ENCODE measurements around the gene IRF7.

The IRF7 gene

DNA sequence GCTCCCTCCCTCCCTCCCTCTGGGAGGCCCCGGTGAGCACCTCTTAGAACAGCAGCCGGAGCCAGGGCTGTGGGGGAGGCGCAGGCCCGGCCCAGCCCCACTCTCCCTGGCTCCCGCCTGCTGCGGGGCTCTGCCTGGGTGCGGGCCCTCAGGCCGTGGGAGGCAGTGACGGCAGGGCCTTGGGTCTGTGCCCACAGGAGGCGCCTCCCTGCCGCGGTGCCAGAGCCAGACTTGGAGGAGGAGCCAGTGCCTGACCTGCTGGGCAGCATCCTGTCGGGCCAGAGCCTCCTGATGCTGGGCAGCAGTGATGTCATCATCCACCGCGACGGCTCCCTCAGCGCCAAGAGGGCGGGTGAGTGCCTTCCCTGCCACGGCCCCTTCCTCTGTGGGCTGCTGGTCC lies 9.5 kb downstream of the IRF7 start:
- no peak for DNase-seq

DNA sequence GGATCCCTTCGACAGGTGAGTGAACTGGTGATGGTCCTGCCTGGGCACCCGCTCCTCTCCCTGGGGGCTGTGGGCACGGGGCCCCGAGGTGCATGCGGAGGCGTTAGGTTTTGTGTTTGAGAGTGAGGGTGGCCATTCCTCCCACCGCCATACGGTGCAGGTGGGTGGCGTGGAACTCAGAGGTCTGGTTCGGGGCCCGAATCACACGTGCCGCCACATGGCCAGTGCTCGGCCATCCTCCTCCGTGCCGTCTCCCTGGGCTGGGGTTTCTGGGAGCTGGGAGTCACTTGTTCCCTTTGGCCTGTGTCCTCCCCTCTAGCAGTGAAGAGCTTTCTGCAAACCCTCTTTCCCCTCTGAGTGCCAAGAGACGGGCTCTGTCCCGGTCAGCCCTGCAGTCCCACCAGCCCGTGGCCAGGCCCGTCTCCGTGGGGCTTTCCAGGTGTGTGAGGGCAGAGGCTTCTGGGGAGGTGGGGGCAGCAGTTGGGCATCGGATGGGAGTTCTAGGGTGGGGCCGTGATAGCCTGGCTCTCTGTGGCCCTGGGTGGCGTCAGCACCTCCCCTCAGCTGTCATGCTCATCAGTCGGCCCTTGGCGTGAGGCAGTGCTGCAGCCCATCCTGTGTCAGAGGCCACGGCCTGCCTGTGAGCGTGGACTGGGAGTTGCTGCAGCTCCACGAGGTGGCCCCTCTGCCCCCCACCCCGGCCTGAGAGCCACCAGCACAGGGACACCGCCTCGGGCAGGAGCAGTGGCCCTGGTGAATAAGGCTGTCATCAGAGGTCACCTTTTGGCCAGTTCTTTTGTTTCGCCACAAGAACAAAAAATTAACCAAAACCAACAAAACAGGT lies 10.2 kb downstream of the IRF7 start:
- no peak for DNase-seq

DNA sequence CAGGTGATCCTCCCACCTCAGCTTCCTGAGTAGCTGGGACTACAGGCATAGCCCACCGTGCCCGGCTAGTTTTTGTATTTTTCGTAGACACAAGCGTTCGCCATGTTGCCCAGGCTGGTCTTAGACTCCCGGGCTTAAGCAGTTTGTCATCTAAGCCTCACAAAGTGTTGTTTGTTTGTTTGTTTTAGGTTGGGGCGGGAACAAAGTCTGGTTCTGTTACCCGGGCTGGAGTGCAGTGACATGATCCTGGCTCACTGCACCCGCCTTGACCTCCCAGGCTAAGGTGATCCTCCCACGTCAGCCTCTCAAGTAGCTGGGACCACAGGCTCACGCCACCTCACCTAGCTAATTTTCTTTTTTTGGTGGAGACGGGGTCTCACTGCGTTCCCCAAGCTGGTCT lies 12.6 kb downstream of the IRF7 start:
- DNase-seq = no peak

DNA sequence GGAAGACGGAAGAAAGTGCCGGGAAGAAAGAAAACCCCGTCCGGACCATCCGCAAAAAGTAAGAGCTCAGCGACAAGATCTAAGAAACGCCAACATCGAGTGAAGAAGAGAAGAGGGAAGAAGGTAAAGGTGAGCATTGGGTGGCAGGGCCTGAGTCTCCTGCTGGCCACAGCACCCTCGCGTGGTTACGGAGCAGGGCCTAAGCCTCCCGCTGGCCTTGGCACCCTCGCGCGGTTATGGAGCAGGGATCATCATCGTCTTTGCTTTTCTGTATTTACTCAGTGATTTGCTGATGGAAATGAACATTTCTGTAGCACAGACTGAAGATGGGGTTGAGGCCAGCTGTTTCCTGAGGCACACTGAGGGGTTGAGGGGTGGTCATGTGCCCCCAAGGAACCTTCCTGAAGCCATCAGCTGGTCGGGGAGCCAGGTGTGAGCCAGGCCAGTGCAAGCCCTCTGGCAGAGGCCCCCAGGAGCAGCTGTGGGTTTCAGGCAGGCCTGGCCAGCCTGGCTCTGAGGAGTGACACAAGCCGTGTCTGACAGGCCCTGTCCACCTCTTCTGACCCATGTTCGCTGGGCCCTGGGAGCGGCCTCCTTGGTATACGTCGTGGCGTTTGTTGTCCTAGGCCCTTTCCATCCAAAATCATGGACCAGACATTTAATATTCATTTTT lies 14.0 kb downstream of the IRF7 start:
- DNase-seq = no peak

DNA sequence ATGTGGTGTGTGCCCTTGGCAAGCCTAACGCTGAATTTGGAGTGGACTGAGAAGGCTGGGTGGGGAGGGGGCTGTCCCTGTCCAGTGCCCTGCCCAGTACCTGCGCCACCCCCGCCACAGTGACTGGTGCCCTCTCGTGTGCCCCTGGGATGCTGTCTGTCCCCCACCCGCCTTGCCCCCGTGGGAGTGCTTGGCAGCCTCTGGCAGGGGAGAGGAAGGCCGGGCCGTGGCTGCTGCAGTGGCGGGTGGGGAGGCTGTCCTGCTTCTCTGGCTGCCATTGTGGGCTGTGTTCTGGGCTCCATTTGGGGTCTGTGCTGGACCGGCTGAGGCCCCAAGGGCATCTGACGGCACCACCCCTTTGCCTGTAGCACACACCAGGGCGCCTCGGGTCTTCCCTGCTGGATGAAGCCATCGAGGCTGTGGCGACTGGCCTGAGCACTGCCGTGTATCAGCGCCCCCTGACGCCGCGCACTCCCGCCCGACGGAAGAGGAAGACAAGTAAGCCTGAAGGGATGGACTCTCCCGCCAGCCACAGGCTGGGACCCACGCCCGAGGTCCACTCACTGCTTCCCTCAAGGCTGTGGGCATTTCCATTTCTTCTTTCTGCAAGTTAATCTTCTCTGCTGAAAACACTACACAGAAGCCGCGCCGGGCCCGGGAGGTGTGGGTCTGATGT lies 17.6 kb downstream of the IRF7 start:
- DNase-seq = no peak

DNA sequence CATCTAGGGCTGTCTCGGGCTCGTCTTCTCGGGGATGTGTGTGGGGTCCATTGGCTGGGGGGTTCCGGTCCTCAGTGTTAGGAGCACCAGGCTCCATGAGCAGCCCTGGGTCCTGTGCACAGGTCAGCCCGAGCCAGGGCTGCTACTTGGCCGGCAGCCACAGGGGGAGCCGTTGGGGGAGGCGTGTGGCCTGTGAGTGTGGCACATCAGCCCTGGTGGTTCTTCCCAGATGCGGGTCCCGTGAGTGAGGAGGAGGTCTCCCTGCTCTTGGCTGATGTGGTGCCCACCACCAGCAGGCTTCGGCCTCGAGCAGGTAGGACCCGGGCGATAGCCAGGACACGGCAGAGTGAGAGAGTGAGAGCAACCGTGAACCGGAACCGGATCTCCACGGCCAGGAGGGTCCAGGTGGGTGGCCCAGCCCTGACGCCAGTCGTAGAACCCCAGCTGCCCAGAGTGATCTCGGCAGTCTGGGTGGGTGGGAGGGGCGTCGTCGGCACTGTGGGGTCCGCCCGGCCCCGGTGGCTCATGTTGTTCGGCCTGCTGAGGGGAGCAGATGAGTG lies 18.5 kb downstream of the IRF7 start:
- DNase-seq = no peak

DNA sequence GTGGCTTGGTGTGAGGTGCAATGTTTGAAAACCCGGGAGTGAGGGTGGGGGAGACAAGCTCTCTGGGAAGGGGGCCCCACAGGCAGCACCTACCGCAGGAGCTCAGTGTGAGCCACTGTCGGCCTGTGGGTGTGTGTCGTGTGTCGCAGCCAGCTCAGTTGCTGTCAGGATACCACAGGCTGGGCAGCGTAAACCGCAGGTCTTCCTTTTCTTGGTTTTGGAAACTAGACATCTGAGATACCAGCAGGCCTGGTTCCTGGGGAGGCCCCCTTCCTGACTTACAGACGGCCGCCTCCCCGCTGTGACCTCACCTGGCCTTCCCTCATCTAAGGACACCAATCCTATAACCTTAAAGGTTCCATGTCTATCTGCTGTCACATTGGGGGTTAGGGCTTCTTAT lies 19.4 kb downstream of the IRF7 start:
- DNase-seq = no peak

DNA sequence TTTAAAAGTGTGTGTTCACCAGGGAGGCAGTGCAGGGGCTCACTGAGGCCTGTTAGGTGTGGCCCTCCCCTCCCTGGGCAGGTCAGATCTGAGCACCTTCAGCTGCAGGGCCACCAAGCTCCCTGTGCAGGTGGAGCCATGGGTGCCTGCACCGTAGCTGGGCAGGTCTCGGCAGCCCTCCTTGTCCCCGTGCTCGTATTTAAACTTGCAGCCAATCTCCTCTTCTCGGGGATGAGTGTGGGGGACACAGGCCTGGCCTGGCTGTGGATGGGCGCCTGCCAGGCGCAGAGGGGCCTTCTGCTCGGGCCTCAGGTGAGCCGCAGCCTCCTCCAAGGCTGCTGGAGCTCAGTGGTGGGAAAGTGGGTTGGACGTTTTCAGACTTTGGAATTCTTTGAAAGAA lies 20.4 kb downstream of the IRF7 start:
- no peak for DNase-seq

DNA sequence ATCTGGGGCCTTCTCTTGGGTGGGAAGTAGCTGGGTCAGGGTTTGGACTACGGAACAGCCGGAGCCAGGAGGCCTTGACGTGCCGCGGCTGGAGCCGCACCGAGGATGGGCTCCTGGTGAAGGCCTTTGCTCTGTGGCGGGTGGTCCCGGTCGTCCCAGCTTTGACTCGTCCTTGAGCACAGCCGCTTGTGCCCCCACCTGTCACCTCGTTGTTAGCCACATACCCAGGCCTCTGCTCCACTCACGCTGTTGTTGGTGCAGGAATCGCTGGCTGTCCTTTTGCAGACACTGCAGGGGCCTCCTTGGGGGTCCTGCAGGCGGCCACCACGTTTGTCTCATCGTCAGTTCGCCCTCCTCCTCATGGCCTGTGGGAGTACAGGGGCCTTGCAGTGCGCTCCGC lies 22.4 kb downstream of the IRF7 start:
- DNase-seq = no peak

DNA sequence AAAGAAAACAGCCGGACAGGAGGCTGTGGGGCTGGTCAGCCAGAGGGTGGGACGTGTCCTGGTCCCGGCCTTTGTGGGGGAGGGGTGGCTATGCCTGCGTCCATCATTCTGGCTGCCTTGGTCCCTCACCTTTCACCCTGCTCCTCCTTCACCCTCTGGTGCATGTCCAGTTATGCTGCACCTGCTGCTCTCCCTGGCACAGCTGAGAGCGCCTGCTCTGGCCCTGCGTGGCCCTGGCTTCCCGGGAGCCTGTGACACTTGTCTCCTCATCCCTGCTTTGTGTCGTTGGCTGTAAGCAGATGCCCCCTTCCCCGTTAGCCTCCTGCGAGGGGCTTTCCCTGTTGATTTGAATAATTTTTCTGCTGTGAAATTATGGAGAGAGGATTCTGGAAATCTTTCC lies 22.8 kb downstream of the IRF7 start:
- no peak for DNase-seq

DNA sequence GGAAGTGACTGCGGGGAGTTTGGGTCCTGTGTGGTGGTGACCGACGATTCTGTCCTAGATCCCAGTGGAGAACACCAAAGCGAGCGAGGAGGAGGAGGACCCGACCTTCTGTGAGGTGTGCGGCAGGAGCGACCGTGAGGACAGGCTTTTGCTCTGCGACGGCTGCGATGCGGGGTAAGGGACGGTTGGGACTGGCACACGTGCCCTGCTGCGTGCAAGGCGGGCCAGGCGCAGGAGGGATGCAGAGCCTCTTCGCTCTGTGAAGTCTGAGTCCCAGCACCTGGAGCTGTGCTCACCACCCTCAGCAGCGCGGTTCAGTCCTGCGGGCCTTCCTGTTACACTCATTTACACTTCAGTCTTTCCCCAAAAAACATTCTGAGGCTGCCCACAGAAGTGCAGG lies 23.2 kb downstream of the IRF7 start:
- no peak for DNase-seq

DNA sequence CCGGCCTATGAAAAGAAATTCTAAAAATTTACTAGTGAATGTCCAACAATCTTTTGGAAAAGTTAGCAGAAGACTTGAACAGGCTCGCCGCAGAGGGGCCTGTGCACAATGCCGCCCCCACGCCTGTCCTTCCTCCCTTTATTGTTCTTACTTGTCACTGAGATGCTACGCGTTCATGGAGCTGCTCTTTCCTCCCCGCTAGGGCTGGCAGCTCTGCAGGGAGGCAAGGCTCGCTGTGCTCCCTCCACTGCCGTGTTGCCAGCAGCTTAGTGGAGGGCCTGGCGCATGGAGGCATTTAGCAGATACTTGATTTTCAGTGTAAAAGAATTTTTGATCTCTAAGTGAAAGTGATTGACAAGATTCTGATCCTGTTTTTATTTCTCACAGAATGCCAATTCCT lies 24.8 kb downstream of the IRF7 start:
- DNase-seq = no peak

DNA sequence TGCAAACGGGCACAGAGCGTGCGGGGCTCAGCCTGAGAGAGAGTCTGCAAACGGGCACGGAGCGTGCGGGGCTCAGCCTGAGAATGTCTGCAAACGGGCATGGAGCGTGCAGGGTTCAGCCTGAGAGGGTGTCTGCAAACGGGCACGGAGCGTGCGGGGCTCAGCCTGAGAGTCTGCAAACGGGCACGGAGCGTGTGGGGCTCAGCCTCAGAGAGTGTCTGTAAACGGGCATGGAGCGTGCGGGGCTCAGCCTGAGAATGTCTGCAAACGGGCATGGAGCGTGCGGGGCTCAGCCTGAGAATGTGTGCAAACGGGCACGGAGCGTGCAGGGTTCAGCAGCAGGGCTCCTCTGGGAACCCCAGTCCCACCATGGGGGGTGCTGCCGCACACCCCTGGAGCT lies 26.0 kb downstream of the IRF7 start:
- no peak for DNase-seq

DNA sequence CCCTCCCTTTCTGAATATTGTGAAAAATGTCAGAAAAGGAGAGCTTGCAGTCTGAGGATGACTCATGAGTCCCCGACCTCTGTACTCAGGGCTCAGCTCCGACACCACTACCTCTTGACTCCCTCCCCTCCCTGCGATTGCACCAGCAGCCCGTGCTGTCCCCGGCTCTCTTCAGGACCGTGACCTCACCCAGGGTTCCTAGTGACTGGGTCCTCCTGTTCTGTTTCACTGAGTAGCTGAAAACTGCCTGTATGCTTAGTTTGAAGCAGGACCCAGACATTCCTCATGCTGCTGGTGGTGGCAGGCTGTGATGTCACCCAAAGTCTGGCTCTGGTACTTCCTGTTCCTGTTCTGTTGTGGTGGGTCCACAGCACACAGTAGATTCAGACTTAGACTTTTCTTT lies 27.8 kb downstream of the IRF7 start:
- no peak for DNase-seq

DNA sequence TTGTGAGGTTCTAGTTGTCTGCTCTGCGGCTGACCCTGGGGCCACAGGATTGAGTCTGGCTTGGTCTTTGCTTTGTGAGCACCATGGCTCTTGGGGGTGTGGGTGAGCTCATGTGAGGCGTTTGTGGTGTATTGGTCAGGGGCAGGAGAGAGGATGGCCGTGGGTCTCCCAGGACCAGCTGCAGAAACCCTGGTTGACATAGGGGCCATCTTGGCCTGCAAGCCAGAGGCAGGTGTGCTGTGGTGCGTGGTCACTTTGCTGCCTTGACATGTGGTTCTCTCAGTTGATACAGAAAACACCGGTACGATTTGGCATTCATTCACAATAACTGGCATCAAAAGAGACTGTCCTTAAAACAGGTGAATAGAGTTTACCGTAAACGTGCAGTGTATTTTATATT lies 28.2 kb downstream of the IRF7 start:
- DNase-seq = no peak

DNA sequence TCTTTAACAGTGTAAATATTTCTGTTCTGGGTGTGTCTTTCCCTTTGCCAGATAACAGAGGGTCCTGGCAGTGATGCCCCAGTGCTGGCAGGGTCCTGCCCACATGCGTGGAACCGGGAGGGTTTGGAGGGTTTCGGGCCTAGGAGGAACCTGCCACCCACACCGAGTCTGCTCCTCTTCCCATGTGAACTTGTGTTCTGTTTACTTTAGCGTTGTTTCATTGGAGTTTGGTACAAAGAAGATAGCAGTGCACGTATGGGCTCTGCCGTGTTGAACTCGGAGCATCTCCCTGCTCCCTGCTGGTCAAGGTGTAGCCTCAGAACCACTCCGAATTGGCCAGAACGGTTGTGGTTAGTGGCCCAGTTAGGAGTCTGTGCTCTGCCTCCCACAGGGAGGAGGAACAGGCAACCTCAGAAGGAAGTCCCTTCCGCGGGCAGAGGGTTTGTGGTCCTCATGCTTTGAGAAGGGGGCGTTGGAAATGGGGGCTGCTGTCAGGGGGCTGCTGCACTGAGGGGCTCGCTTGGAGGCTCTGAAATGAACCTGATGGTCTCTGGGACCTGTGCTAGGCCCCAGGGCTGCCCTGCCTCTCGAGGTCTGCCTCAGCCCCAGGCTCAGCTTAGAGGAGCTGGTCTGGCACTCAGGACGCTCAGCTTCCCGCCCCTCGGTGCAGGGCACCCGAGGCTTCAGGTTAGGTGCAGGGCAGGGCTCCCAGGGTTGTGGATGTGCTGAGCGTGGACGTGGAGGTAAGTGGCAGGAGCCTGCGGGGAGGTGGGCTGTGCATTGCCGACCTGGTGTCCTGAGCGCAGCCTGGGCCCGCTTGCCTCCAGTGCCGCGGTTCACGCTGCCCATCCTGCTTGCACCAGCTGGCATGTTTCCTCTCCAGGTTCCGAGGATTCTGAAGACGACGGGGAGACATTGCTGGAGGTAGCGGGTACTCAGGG lies 29.1 kb downstream of the IRF7 start:
- DNase-seq = no peak

DNA sequence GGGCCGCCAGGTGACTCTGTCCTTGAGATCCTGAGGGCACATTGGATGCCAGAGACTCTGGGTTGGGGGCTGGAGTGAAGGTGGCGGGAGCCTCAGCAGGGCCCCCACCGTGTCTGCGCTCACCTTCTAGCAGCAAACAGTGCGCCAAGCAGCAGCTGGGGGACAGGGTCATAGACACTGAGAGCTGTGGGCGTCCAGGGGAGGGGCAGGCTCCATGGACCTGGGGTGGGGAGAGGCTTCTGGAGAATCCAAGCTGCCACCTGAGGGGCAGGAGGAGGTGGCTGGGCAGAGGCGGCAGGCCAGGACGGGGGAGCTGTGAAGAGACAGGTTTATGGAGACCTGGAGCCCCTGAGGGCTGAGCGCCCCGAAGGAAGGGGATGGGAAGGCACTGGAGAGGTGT lies 31.5 kb downstream of the IRF7 start:
- no peak for DNase-seq

DNA sequence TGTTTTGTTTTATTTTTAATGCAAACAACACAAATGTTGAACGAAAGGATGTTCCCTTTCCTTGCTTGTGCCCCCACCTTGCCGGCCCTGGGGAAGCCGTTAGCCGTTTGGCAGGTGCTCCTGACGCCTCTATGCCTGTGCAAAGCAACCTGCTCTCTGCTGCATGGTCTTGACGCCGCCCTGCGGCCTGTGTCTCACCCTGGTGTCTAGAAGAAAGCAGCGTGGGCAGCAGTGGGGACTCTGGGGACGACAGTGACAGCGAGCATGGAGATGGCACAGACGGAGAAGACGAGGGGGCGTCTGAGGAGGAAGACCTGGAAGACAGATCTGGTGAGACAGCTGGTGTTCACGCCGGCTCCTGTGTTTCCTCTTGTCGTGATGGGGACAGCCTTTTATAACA lies 34.0 kb downstream of the IRF7 start:
- DNase-seq = no peak

DNA sequence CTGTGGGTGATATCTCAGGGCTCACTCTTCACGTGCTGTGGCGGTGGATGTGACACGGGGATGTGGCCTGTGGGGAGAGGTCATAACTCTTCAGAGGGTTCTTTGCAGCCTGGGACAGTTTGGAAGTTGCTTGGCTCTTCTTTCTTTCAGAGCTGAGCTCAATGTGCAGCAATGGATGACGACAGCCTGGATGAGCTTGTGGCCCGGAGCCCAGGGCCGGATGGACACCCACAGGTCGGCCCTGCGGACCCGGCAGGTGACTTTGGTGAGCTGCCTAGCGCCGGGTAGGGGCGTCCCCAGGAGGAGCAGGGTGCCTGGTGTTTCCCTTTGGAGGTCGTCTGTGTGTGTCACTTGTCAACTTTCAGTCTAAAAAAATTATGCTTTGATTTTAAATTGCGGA lies 34.4 kb downstream of the IRF7 start:
- no peak for DNase-seq

DNA sequence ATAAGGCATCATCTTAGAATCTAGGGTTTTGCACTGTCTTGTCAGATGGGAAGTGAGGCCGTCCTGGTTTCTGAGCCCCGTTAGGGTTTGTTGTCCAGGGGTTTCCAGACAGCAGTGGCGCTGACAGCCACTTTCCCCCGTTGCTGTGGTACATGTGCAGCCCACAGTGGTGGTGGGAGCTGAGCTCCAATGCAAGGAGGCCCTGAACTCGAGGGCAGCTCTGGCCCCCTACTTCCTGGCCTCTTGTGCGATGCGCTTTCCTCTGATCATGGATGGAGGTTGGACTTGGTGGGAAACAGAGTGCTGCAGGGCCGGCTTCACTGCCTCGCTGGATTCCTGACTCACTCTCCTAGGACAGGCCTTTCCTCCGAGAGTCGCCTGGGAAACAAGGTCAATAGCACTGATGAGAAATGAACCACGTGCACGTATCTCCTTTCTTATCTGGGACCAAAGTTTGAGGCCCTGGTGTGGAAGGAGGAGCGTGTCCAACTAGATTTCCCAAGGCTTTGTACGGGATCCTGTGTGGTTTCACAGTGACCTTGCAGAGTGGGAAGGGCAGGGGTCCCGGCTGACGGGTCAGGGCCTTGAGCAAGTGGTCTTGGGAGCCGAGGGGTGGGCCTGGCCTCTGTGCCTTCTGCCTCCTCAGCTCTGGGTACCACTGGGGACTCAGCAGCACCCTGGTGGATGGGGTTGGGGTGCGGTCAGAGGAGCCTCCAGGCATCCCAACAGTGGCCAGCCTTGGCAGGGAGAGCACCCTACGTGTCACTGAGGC lies 35.7 kb downstream of the IRF7 start:
- no peak for DNase-seq

DNA sequence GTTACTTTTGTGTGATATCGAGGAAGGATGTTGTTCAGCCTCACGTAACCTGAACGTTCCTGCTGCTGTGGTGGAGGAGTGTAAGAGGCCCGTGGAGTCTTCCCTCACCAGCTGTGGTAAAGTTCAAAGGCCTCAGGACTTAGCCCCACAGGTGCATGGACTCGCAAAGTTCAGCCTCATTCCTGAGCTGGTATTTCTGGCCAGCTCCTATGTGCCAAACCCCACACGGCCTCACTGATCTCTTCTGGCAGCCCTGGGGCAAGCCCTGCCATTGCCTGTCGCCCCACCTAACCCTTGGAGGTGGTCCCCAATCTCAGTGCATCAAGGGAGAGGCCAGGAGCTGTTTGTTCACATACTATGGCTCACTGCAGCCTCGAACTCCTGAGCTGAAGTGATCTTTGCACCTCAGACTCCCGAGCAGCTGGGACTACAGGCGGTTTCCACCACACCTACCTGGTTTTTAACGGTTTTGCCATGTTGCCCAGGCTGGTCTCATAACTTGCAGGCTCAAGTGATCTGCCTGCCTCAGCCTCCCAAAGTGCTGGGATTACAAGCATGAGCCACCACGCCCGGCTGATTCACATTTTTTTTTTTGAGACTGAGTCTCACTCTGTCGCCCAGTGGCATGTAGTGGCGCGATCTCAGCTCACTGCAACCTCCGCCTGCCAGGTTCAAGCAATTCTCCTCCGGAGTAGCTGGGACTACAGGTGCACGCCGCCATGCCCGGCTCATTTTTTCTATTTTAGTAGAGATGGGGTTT lies 37.3 kb downstream of the IRF7 start:
- no peak for DNase-seq

Measured in GOT3 (cell line).